ENCODE measurements around the gene COX7A1.
A peak's percentile ranks its signal among the peaks of the same experiment; 100 is the strongest.

The COX7A1 gene

DNA sequence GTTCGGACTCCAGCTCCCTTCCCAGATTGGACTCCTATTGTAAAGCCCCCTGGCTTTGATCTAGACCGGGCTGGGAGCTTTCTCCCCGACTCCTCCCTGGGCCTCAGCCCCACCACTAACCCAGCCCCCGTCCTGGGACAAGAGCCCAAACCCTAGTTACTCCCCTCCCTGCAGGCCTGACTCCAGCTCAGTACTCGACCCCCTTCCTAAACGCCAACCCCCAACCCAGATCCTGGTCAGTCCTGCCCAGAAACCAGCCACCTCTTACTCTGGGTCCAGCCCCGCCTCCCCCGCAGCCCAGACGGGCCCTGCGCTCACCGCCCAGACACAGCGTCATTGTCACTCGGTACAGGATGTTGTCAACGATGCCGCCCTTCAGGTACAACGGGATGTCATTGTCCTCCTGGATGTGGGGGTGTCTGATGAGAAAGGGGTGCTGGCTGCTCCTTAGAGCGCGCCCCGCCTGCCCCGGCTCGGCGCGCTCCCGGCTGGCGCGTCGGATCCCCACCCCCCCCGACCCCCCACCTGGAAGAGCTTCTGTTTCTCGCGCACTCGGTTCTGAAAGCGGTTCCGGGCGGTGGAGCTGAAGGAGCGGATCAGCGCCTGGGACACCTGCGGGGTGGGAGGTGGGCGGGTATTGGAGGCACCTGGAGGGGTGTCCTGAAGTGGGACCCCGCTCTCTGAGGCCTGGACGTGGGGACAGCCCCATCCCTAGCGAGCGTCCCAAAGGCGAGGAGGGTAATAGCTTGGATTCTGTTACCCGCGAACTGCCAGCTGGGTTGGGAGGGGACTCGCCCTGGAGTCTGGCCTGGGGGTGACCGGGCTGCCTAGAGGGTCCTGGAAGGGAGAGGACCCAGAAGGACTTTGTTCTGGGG is 866 bp downstream of the COX7A1 start:
- DNase-seq (ENCODE audit: low read depth) = no peak

GRCh38 chr19:36150586-36150985 is 1.7 kb downstream of the COX7A1 start:
- TF ChIP-seq, protein P1, sequence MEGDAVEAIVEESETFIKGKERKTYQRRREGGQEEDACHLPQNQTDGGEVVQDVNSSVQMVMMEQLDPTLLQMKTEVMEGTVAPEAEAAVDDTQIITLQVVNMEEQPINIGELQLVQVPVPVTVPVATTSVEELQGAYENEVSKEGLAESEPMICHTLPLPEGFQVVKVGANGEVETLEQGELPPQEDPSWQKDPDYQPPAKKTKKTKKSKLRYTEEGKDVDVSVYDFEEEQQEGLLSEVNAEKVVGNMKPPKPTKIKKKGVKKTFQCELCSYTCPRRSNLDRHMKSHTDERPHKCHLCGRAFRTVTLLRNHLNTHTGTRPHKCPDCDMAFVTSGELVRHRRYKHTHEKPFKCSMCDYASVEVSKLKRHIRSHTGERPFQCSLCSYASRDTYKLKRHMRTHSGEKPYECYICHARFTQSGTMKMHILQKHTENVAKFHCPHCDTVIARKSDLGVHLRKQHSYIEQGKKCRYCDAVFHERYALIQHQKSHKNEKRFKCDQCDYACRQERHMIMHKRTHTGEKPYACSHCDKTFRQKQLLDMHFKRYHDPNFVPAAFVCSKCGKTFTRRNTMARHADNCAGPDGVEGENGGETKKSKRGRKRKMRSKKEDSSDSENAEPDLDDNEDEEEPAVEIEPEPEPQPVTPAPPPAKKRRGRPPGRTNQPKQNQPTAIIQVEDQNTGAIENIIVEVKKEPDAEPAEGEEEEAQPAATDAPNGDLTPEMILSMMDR (conservative IDR thresholded peaks at IDR 0.05; ENCODE audit: low read length) = no peak
- no peak for DNase-seq (ENCODE audit: low read depth)

More for the DNA sequence above, 866 bp downstream of the COX7A1 start:
- TF ChIP-seq, protein P1 (conservative IDR thresholded peaks at IDR 0.05; ENCODE audit: low read length) = no peak
- H3K4me3 ChIP-seq (ENCODE audit: low read length) = peak overlapping the region; percentile 62

DNA sequence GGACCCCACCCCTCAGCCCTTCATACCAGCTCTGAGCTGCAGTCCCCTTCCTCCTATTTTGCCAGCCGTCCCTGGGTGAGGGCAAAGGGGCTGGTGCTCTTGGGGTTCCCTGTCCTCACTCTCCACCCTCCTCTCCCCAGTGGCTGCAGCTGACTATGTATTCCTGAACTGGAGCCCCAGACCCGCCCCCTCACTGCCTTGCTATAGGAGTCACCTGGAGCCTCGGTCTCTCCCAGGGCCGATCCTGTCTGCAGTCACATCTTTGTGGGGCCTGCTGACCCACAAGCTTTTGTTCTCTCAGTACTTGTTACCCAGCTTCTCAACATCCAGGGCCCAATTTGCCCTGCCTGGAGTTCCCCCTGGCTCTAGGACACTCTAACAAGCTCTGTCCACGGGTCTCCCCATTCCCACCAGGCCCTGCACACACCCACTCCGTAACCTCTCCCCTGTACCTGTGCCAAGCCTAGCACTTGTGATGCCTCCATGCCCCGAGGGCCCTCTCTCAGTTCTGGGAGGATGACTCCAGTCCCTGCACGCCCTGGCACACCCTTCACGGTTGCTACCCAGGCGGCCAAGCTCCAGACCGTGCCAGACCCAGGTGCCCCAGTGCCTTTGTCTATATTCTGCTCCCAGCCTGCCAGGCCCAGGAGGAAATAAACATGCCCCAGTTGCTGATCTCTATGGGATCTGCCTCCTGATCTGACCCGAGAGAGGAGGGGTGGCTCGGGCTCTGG is 2.4 kb downstream of the COX7A1 start:
- TF ChIP-seq, protein P1 (conservative IDR thresholded peaks at IDR 0.05; ENCODE audit: low read length) = no peak

More at GRCh38 chr19:36150586-36150985, 1.7 kb downstream of the COX7A1 start:
- H3K4me3 ChIP-seq (ENCODE audit: low read length) = no peak overlapping the region

GRCh38 chr19:36144624-36145023 is 7.6 kb downstream of the COX7A1 start:
- H3K4me3 ChIP-seq (ENCODE audit: low read length) = no peak overlapping the region
- no peak for DNase-seq (ENCODE audit: low read depth)
- TF ChIP-seq, protein P1 (conservative IDR thresholded peaks at IDR 0.05; ENCODE audit: low read length) = no peak

More for the DNA sequence above, 2.4 kb downstream of the COX7A1 start:
- no peak overlapping the region for H3K4me3 ChIP-seq (ENCODE audit: low read length)
- no peak for DNase-seq (ENCODE audit: low read depth)

DNA sequence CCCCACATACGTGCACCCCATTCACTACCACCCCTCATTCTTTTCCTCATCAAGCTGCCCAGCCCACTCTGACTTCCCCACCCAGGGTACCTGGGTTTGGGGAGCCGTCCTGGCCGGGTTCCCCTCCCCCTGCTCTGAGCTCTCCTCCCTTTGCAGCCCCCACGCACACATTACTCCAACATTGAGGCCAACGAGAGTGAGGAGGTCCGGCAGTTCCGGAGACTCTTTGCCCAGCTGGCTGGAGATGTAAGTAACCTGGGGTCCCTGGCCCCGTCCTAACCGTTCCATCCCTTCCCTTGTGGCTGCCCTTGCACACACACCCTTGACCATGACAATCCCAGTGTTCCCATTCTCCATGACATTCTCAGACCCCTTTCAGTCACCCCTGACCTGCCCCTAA is 9.8 kb downstream of the COX7A1 start:
- DNase-seq (ENCODE audit: low read depth) = no peak
- TF ChIP-seq, protein P1 (conservative IDR thresholded peaks at IDR 0.05; ENCODE audit: low read length) = no peak
- H3K4me3 ChIP-seq (ENCODE audit: low read length) = no peak overlapping the region

GRCh38 chr19:36142046-36142445 is 10.2 kb downstream of the COX7A1 start:
- TF ChIP-seq, protein P1 (conservative IDR thresholded peaks at IDR 0.05; ENCODE audit: low read length) = no peak
- H3K4me3 ChIP-seq (ENCODE audit: low read length) = no peak overlapping the region
- no peak for DNase-seq (ENCODE audit: low read depth)

All from AG10803 (cell line).